ENCODE measurements around the gene OXT.

Gene OXT

GRCh38 chr20:3094848-3095629 is 23.6 kb downstream of the OXT start:
- H3K9me3 ChIP-seq (ENCODE audit: insufficient read depth, low read depth, low read length) = no peaks in the 10 kb centered on the region
- H3K4me1 ChIP-seq (ENCODE audit: insufficient read depth, low read length) = no peaks in the 10 kb centered on the region
- peaks cover 34% of the 10 kb centered on the region for H3K27me3 ChIP-seq (ENCODE audit: insufficient read depth, low read length)
- no peak overlapping the region for H3K9ac ChIP-seq (ENCODE audit: low read depth, low read length)
- H3K27ac ChIP-seq (ENCODE audit: low read length) = no peak overlapping the region
- no peaks in the 10 kb centered on the region for H3K36me3 ChIP-seq (ENCODE audit: insufficient read depth, low read depth, low read length)
- no peak overlapping the region for H3K4me3 ChIP-seq (ENCODE audit: low read length)

DNA sequence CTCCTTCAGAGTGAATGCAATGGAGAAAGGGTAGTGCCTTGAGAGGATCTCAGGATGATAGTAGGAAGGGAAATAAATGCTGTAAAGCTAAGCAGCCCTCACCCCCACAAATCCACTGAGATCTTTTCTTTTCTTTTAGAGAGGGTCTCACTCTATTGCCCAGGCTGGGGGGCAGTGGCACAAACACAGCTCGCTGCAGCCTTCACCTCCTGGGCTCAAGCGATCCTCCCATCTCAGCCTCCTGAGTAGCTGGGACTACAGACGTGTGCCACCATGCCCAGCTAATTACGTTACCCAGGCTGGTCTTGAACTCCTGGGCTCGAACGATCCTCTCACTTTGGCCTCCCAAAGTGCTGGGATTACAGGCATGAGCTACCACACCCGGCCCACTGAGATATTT is 29.1 kb downstream of the OXT start:
- Histone ChIP-seq H3K9ac (ENCODE audit: low read depth, low read length) (no peak overlapping the region), H3K27me3 (ENCODE audit: insufficient read depth, low read length) (no peaks in the 10 kb centered on the region), H3K9me3 (ENCODE audit: insufficient read depth, low read depth, low read length) (no peaks in the 10 kb centered on the region), H3K4me1 (ENCODE audit: insufficient read depth, low read length) (no peaks in the 10 kb centered on the region), H3K4me3 (ENCODE audit: low read length) (no peak overlapping the region), H3K36me3 (ENCODE audit: insufficient read depth, low read depth, low read length) (no peaks in the 10 kb centered on the region), H3K27ac (ENCODE audit: low read length) (no peak overlapping the region)

DNA sequence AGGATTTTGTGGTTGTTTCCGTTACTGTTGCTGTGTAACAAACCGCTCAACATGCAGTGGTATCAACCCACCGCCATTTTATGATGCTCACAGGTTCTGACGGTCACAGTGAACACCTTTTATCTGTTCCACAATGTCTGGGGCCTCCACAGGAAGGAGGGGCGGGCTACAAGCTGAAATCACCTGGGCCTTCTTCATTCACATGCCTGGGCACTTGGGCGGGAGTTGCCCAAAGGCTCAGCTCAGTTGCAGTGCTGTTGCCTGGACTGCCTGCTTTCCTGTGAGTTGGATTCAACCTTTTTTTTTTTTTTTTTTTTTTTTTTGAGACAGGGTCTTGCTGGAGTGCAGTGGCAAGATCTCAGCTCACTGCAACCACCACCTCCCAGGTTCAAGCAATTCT is 29.8 kb downstream of the OXT start:
- H3K27ac ChIP-seq (ENCODE audit: low read length) = no peak overlapping the region
- H3K9me3 ChIP-seq (ENCODE audit: insufficient read depth, low read depth, low read length) = no peaks in the 10 kb centered on the region
- no peak overlapping the region for H3K4me3 ChIP-seq (ENCODE audit: low read length)
- H3K36me3 ChIP-seq (ENCODE audit: insufficient read depth, low read depth, low read length) = no peaks in the 10 kb centered on the region
- H3K4me1 ChIP-seq (ENCODE audit: insufficient read depth, low read length) = no peaks in the 10 kb centered on the region
- no peak overlapping the region for H3K9ac ChIP-seq (ENCODE audit: low read depth, low read length)
- H3K27me3 ChIP-seq (ENCODE audit: insufficient read depth, low read length) = no peaks in the 10 kb centered on the region

GRCh38 chr20:3101737-3102574 is 30.5 kb downstream of the OXT start:
- no peaks in the 10 kb centered on the region for H3K4me1 ChIP-seq (ENCODE audit: insufficient read depth, low read length)
- H3K36me3 ChIP-seq (ENCODE audit: insufficient read depth, low read depth, low read length) = no peaks in the 10 kb centered on the region
- no peak overlapping the region for H3K4me3 ChIP-seq (ENCODE audit: low read length)
- no peaks in the 10 kb centered on the region for H3K9me3 ChIP-seq (ENCODE audit: insufficient read depth, low read depth, low read length)
- no peak overlapping the region for H3K9ac ChIP-seq (ENCODE audit: low read depth, low read length)
- no peaks in the 10 kb centered on the region for H3K27me3 ChIP-seq (ENCODE audit: insufficient read depth, low read length)
- H3K27ac ChIP-seq (ENCODE audit: low read length) = no peak overlapping the region

DNA sequence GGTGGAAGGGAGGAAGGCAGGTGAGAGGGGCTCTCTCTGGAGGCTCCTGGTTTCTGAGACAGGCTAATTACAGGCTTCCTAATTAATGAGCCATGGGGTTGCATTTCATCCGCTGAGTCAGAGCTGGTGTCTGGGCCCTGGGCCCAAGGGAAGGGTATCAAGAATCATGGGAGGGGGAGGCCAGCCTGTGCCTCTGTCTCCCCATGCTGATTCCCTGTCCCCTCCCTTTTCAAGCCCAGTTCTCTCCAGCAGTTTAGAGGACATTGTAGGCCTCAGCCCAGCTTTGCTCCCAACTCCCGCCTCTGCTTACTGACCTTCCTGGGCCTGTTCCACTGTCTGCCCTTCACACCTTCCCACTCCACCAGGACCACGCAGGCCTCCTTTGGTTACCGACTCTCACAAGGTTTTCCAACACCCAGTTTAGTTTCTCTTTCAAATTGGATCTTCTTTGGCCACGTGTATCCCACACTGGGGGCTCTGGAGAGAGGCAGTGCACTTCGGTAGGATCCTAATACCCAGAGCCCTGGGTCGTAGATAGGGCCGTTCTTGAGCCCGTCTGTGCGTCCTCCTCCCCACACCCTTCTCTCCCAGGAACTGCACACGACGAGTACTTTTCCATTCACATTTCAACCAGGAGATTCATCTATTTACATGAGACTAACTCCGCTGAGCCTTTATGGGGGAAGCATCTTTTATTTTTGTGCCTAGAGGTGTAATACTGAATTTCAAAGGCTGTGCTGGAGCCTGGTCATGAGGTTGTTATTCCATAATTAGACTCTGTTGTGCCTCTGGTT is 31.4 kb downstream of the OXT start:
- no peak overlapping the region for H3K9ac ChIP-seq (ENCODE audit: low read depth, low read length)
- H3K27ac ChIP-seq (ENCODE audit: low read length) = no peak overlapping the region
- no peaks in the 10 kb centered on the region for H3K9me3 ChIP-seq (ENCODE audit: insufficient read depth, low read depth, low read length)
- H3K36me3 ChIP-seq (ENCODE audit: insufficient read depth, low read depth, low read length) = no peaks in the 10 kb centered on the region
- H3K27me3 ChIP-seq (ENCODE audit: insufficient read depth, low read length) = no peaks in the 10 kb centered on the region
- no peaks in the 10 kb centered on the region for H3K4me1 ChIP-seq (ENCODE audit: insufficient read depth, low read length)
- no peak overlapping the region for H3K4me3 ChIP-seq (ENCODE audit: low read length)

DNA sequence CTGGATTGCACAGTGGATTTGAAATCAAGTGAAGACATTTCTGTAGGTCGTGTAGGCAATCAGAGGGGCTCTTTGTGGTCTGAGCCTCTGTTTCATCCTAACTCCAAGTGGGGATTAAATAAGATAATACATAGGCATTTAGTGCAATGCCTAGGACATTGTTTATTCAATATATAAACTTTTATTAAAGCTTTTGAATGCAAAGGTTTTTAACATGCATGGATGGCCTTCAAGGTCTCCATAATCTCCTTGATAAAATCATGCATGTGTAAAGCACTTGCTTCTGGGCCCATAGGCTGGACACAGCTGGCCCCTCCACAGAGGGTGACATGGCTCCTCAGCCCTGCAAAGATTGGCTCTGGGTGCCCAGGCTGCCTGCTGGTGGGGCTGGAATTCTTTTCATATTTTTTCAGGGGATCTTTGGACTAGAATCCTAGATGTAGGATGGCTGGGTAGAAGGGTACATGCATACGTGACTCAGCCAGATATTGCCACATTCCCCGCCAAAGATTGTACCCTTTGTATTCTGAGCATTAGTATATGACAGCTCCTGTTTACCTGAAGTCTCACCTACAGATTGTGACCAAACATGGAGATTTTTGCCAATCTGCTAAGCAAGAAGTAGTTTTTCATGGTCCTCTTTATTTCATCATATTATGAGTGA is 32.1 kb downstream of the OXT start:
- Histone ChIP-seq H3K9ac (ENCODE audit: low read depth, low read length) (no peak overlapping the region), H3K27me3 (ENCODE audit: insufficient read depth, low read length) (no peaks in the 10 kb centered on the region)

DNA sequence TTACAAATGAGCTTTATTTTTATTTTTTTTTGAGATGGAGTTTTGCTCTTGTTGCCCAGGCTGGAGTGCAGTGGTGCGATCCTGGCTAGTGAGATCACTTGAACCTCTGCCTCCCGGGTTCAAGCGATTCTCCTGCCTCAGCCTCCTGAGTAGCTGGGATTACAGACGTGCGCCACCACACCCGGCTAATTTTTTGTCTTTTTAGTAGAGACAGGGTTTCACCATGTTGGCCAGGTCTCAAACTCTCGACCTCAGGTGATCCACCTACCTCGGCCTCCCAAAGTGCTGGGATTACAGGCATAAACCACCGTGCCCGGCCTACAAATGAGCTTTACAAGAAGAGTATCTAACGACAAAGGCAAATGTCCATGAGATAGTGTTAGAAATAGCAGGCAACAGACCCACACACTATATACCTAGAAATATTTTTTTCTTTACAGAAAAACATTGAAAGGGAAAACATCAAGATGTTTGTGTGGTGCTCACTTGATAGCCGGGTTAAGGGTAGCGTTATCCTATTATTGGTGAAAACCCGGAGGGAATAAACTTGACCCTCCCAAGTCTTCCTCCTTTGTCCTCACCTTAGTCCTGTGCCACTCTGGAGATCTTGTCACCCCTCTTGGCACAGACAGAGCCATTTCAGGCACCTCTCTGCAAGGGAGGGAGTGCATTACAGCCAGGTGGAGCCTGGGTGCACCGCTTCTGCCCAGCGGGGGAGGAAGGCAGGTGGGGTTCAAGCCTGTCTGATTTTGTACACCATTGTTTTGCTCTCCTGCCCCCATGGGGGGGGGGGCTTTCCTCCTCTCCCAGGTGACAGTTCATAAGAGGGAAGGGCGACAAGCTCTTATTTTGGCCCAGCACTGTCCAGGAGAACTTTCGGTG is 34.1 kb downstream of the OXT start:
- H3K4me3 ChIP-seq (ENCODE audit: low read length) = no peak overlapping the region
- H3K9me3 ChIP-seq (ENCODE audit: insufficient read depth, low read depth, low read length) = no peaks in the 10 kb centered on the region
- no peaks in the 10 kb centered on the region for H3K36me3 ChIP-seq (ENCODE audit: insufficient read depth, low read depth, low read length)
- H3K27me3 ChIP-seq (ENCODE audit: insufficient read depth, low read length) = no peaks in the 10 kb centered on the region
- H3K27ac ChIP-seq (ENCODE audit: low read length) = no peak overlapping the region
- H3K4me1 ChIP-seq (ENCODE audit: insufficient read depth, low read length) = no peaks in the 10 kb centered on the region
- H3K9ac ChIP-seq (ENCODE audit: low read depth, low read length) = no peak overlapping the region

More for the DNA sequence above, 32.1 kb downstream of the OXT start:
- no peaks in the 10 kb centered on the region for H3K36me3 ChIP-seq (ENCODE audit: insufficient read depth, low read depth, low read length)
- no peaks in the 10 kb centered on the region for H3K4me1 ChIP-seq (ENCODE audit: insufficient read depth, low read length)
- H3K9me3 ChIP-seq (ENCODE audit: insufficient read depth, low read depth, low read length) = no peaks in the 10 kb centered on the region
- no peak overlapping the region for H3K4me3 ChIP-seq (ENCODE audit: low read length)
- no peak overlapping the region for H3K27ac ChIP-seq (ENCODE audit: low read length)

DNA sequence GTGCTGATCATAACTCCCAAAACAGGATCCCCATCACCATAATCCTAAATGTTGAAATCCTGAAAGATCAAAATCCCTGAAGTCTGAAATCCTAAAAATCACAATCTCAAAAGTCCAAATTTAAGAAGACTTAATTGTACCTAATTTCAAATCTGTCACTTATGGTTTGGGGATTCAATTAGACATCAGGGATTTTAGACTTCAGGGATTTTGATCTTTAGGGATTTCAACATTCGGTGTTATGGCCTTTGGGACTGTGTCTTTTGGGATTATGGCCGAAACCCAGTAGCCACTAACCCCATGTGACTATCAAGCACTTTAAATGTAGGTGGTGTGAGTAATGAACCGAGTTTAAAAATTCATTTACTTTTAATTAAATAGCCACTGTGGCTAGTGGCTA is 34.8 kb downstream of the OXT start:
- Histone ChIP-seq H3K4me1 (ENCODE audit: insufficient read depth, low read length) (no peaks in the 10 kb centered on the region), H3K9me3 (ENCODE audit: insufficient read depth, low read depth, low read length) (no peaks in the 10 kb centered on the region)

DNA sequence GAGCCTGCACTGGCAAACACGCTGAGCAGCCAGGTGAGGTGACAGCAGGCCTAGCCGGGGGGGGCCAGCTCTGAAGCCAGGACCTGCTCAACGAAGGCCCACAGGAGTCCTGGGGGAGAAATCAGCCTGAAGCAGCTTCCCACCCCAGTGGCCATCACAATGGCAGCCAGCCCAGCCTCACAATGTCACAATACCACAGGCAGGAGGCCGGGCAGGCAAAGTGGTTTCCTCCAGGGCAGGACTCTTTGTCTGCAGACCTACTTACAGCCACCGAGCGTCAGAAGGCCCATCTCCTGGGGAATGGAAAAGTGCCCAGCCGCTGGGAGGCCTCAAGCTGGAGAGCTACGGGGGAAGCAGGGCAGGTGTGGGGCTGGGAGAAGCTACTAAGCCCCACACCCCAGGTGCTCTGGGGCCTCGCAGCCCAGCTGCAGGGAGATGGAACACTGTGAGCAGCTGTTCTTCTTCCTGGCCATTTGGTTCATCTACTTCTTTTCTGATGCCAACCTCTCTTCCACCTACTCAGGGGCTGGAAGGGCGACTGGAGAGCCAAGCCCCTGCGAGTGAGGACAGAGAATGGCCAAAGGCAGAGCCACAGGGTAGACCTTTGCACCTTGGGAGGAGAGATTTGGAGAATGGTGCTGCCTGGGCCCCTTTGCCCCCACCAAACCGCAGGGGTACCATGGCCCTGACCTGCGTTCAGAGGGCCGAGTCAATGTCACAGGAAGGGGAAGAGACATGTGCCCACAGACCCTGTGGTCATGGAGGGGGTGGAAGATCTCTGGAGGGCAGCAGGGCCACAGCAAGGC is 35.4 kb downstream of the OXT start:
- no peaks in the 10 kb centered on the region for H3K9me3 ChIP-seq (ENCODE audit: insufficient read depth, low read depth, low read length)
- no peak overlapping the region for H3K4me3 ChIP-seq (ENCODE audit: low read length)
- no peak overlapping the region for H3K9ac ChIP-seq (ENCODE audit: low read depth, low read length)
- no peaks in the 10 kb centered on the region for H3K4me1 ChIP-seq (ENCODE audit: insufficient read depth, low read length)
- no peaks in the 10 kb centered on the region for H3K27me3 ChIP-seq (ENCODE audit: insufficient read depth, low read length)
- no peak overlapping the region for H3K27ac ChIP-seq (ENCODE audit: low read length)
- H3K36me3 ChIP-seq (ENCODE audit: insufficient read depth, low read depth, low read length) = no peaks in the 10 kb centered on the region

More for the DNA sequence above, 34.8 kb downstream of the OXT start:
- Histone ChIP-seq H3K27me3 (ENCODE audit: insufficient read depth, low read length) (no peaks in the 10 kb centered on the region), H3K9ac (ENCODE audit: low read depth, low read length) (no peak overlapping the region), H3K36me3 (ENCODE audit: insufficient read depth, low read depth, low read length) (no peaks in the 10 kb centered on the region), H3K4me3 (ENCODE audit: low read length) (no peak overlapping the region), H3K27ac (ENCODE audit: low read length) (no peak overlapping the region)

- Histone ChIP-seq H3K9me3 (ENCODE audit: insufficient read depth, low read depth, low read length) (no peaks in the 10 kb centered on the region), H3K36me3 (ENCODE audit: insufficient read depth, low read depth, low read length) (no peaks in the 10 kb centered on the region), H3K9ac (ENCODE audit: low read depth, low read length) (no peak overlapping the region), H3K27me3 (ENCODE audit: insufficient read depth, low read length) (no peaks in the 10 kb centered on the region), H3K4me3 (ENCODE audit: low read length) (no peak overlapping the region), H3K4me1 (ENCODE audit: insufficient read depth, low read length) (no peaks in the 10 kb centered on the region), H3K27ac (ENCODE audit: low read length) (no peak overlapping the region)
Measured at GRCh38 chr20:3107464-3108025, 36.1 kb downstream of the OXT start.

Data from iPS-20b (cell line).